K562 (cell line): ENCODE data around the gene AP2S1. TPM values are rescaled to one million over a fixed set of nuclear protein-coding genes. Genes with fewer than 3 reads are reported as not detected.

ENCODE experiments used
- ATAC-seq: fragments of 200-7000 bp; cut with Tn5 transposase; 3 replicates; pipeline ENCODE4 v1.9.1; 2020; ENCODE audit warnings: moderate library complexity
- BruUV-seq: library from RNA; stranded (reverse); fragments of 400-500 nt; replicated peaks from 2 replicates; lab custom pipeline; 2021; lab: Mats Ljungman, UMichigan
- CTCF ChIA-PET: fragments of 300-600 bp; formaldehyde crosslinking; extraction: SDS; loops from one replicate; lab custom pipeline; 2021; ENCODE audit warnings: low intra/inter-chr PET ratio; lab: Yijun Ruan, JAX
- POLR2A ChIA-PET: fragments of 300-600, 350-650 bp; sonication (Branson Sonifier 250); formaldehyde crosslinking; extraction: SDS; loops from one replicate; lab custom pipeline; 2021; ENCODE audit warnings: antibody characterized with exemption, inconsistent platforms; lab: Yijun Ruan, JAX
- DNase-seq, 4 experiments: peaks; one replicate each; pipeline versions ENCODE4 v3.0.0 to v3.0.0-alpha.2; 2011 to 2018; ENCODE audit warnings: low spot score in 3 of 4, mixed read lengths in 3 of 4; ENCODE audit errors: extremely low read depth in 1 of 4
- FAIRE-seq: peaks from 2 replicates; lab custom pipeline; 2011; peaks lifted over from hg19 to GRCh38; lab: Jason Lieb, UNC
- H2AFZ ChIP-seq: 2 replicates; pipeline ENCODE4 v1.6.0; 2011; ENCODE audit warnings: low read depth, low read length, control low read depth, inconsistent platforms
- H3K27ac ChIP-seq: fragments of 200-600 bp; 3 replicates; pipeline ENCODE4 v1.8.0; 2011; ENCODE audit warnings: low read depth, mild to moderate bottlenecking, control low read depth, inconsistent platforms, low read length, moderate library complexity, mixed read lengths; ENCODE audit errors: extremely low read depth
- H3K27me3 ChIP-seq, 2 experiments: fragments of 300-600 bp in 1 of 2; 2 replicates in 1 of 2; 3 replicates in 1 of 2; pipeline versions ENCODE4 v1.6.0 to v1.8.0; 2011; ENCODE audit warnings: inconsistent platforms in 2 of 2, low read length in 2 of 2, mild to moderate bottlenecking in 1 of 2, mixed read lengths in 1 of 2, moderate library complexity in 1 of 2; ENCODE audit not compliant: control insufficient read depth in 2 of 2, insufficient read depth in 2 of 2
- H3K36me3 ChIP-seq: fragments of 300-600 bp; 3 replicates; pipeline ENCODE4 v1.8.0; 2011; ENCODE audit warnings: mild to moderate bottlenecking, low read length, inconsistent platforms; ENCODE audit not compliant: control insufficient read depth, insufficient read depth
- H3K4me1 ChIP-seq, 2 experiments: fragments of 200-600 bp in 1 of 2; replicated peaks in 1 of 2; 2 replicates in 1 of 2; 3 replicates in 1 of 2; pipeline versions ENCODE4 v1.5.1 to v1.8.0; 2011; ENCODE audit warnings: inconsistent platforms in 2 of 2, low read length in 2 of 2, mild to moderate bottlenecking in 1 of 2, mixed read lengths in 1 of 2, moderate library complexity in 1 of 2; ENCODE audit not compliant: control insufficient read depth in 2 of 2, insufficient read depth in 2 of 2
- H3K4me2 ChIP-seq: 2 replicates; pipeline ENCODE4 v1.6.1; 2011; ENCODE audit warnings: low read length, control low read depth, inconsistent platforms, mixed read lengths; ENCODE audit not compliant: insufficient read depth
- H3K4me3 ChIP-seq: fragments of 200-600 bp; sonication (generic), shearing (Covaris generic); 2 replicates; pipeline ENCODE4 v1.5.1; 2016; ENCODE audit warnings: control low read depth, inconsistent platforms
- H3K79me2 ChIP-seq: fragments of 200-600 bp; 3 replicates; pipeline ENCODE4 v1.8.0; 2011; ENCODE audit warnings: low read length, inconsistent platforms; ENCODE audit not compliant: control insufficient read depth, insufficient read depth
- H3K9ac ChIP-seq, 2 experiments: 2 replicates each; pipeline versions ENCODE4 v1.6.0 to v1.6.1; 2011; ENCODE audit warnings: low read depth in 2 of 2, low read length in 2 of 2, control low read depth in 1 of 2, inconsistent platforms in 1 of 2, mild to moderate bottlenecking in 1 of 2, mixed read lengths in 1 of 2; ENCODE audit not compliant: insufficient read depth in 1 of 2
- H3K9me1 ChIP-seq: one replicate; pipeline ENCODE4 v1.6.0; 2011; ENCODE audit warnings: inconsistent platforms, mild to moderate bottlenecking, low read length, moderate library complexity; ENCODE audit not compliant: control insufficient read depth, insufficient read depth
- H3K9me3 ChIP-seq: replicated peaks from 2 replicates; pipeline ENCODE4 v1.5.1; 2011; ENCODE audit warnings: low read depth, low read length, inconsistent platforms; ENCODE audit not compliant: control insufficient read depth, insufficient read depth
- H4K20me1 ChIP-seq: replicated peaks from 2 replicates; pipeline ENCODE4 v1.6.1; 2011; ENCODE audit warnings: low read length, inconsistent platforms, mixed read lengths; ENCODE audit not compliant: control insufficient read depth, insufficient read depth
- MAFG ChIP-seq: fragments of 450-650 bp; conservative IDR thresholded peaks from 2 replicates; pipeline ENCODE4 v1.6.1; 2016; ENCODE audit warnings: missing genetic modification characterization, missing compliant biosample characterization
- TOE1 ChIP-seq, 2 experiments: fragments of 450-650 bp in 1 of 2; sonication (generic) in 1 of 2; formaldehyde crosslinking in 1 of 2; IDR thresholded peaks; 2 replicates each; pipeline versions ENCODE4 v1.7.1 to v1.8.0; 2016 to 2022; ENCODE audit warnings: borderline replicate concordance in 2 of 2, mild to moderate bottlenecking in 2 of 2, antibody characterized with exemption in 1 of 2, inconsistent platforms in 1 of 2, low read depth in 1 of 2, missing genetic modification reagents in 1 of 2, moderate library complexity in 1 of 2
- ZKSCAN1 ChIP-seq: fragments of 150-350 bp; IDR thresholded peaks from 2 replicates; pipeline ENCODE4 v1.6.1; 2016; ENCODE audit warnings: low read depth, low read length
- ZNF444 ChIP-seq: fragments of 250-450 bp; sonication (Bioruptor Pico); IDR thresholded peaks from 2 replicates; pipeline ENCODE4 v1.4.0; 2020; ENCODE audit warnings: mild to moderate bottlenecking, moderate library complexity
- WGBS: fragments of 100-300 bp; shearing (Covaris generic); methylation state at CpG from one replicate; pipeline ENCODE4 v1.1.6; 2016; ENCODE audit warnings: low coverage, mixed read lengths; ENCODE audit not compliant: insufficient coverage; ENCODE audit errors: missing lambda C conversion rate; 5-methylcytosine and 5-hydroxymethylcytosine counted together
- in situ Hi-C: fragments of 300-500 bp; cut with MboI; formaldehyde crosslinking; loops from 4 replicates; pipeline ENCODE4 v1.15.0; 2018; ENCODE audit warnings: inconsistent platforms, mixed read lengths
- intact Hi-C: fragments of 100-400 bp; cut with micrococcal nuclease; formaldehyde crosslinking; loops from 2 replicates; pipeline ENCODE4 v1.14.2; 2022
- polyA plus RNA-seq, 8 experiments: library from polyadenylated mRNA; depleted of rRNA in 4 of 8; stranded (reverse) in 5 of 8; unstranded in 3 of 8; fragments of >200 nt; fragmentation: Nextera tagmentation in 2 of 8; fragmentation: Illumina TruSeq in 1 of 8; extraction: Ambion mirVana in 2 of 8; extraction: Trizol in 1 of 8; gene quantifications; 2 replicates each; pipeline versions ENCODE4 v1.2.1 to v1.2.3, GENCODE V29; 2011 to 2014; ENCODE audit warnings: inconsistent platforms in 1 of 8, missing spikeins in 1 of 8
- total RNA-seq, 7 experiments: library from RNA; depleted of rRNA in 6 of 7; stranded (reverse); fragments of >200 nt in 6 of 7; fragmentation: Illumina TruSeq in 2 of 7; extraction: Trizol in 2 of 7; gene quantifications; 2 replicates each; pipeline versions ENCODE4 v1.2.1 to v1.2.3, GENCODE V29; 2011 to 2021; ENCODE audit warnings: low replicate concordance in 1 of 7
- TF ChIP-seq, protein P1 (sequence below): fragments of 450-650 bp; formaldehyde crosslinking; conservative IDR thresholded peaks from 2 replicates; pipeline ENCODE4 v1.4.0; 2022; ENCODE audit warnings: mild to moderate bottlenecking, missing genetic modification characterization
- TF ChIP-seq, protein P2 (sequence below), 2 experiments: fragments of 450-650 bp in 1 of 2; sonication (generic) in 1 of 2; formaldehyde crosslinking; conservative IDR thresholded peaks; 2 replicates each; pipeline versions ENCODE4 v1.4.0 to v1.8.1; 2020 to 2022; ENCODE audit warnings: mild to moderate bottlenecking in 1 of 2, missing genetic modification reagents in 1 of 2
- TF ChIP-seq, protein P3 (sequence below), 3 experiments: fragments of 200-800 bp in 1 of 3; sonication (Bioruptor generic) in 1 of 3; sonication (generic) in 1 of 3; formaldehyde crosslinking in 1 of 3; IDR thresholded peaks; 2 replicates each; pipeline versions ENCODE4 v1.6.1 to v1.8.0; 2016 to 2022; ENCODE audit warnings: mild to moderate bottlenecking in 2 of 3, missing compliant biosample characterization in 2 of 3, missing genetic modification characterization in 2 of 3, missing genetic modification reagents in 1 of 3
- TF ChIP-seq, protein P4 (sequence below): fragments of 250-450 bp; sonication (Bioruptor Pico); IDR thresholded peaks from 2 replicates; pipeline ENCODE4 v1.9.0; 2021; ENCODE audit warnings: mild to moderate bottlenecking
- TF ChIP-seq, protein P5 (sequence below): fragments of 250-450 bp; sonication (Bioruptor Pico); IDR thresholded peaks from 2 replicates; pipeline ENCODE4 v1.5.1; 2021; ENCODE audit warnings: mild to moderate bottlenecking

AP2S1 gene
- total and polyA plus RNA-seq, 9 of the 15 experiments (the other 6 are each of a cell fraction or from before 2014, with no cell fraction given): 32.4 to 294 (median 136) TPM

DNA sequence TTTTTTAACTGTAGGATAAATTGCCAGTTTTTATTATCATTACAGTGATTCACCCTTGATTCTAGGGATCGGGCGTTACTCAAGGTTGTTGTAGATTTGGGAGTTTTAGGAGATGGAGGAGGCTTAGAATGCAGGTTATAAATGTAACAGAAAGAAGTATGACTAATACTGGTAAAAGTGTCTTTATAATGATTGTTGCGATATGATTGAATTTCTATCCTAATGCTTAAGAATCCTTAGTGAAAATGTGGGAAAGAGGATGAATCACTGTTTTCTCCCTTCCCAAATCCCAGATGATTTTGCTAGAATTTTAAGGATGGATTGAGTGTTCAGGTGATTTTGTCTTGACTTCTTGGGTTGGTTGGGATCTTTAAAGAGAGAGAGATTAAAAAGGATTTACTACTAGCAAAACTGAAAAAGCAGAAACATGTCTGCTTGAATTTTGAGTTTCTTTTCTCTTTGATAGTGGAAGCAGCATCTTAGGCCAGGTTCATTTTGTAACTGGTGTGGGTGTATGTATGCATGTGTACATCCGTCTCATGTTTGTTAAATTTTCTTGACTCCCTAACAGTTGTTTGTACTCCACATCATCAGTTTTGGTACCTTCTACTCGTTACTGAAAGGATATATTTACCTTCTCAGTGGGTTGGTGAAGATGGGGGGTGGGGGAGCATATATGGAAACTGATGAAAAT is 36.0 kb upstream of the AP2S1 start:
- DNase-seq (no peak), ATAC-seq (no peak), FAIRE-seq (no peak)
- BruUV-seq: no TSS peak
- in situ Hi-C loops: no loop called here
- H3K36me3 ChIP-seq: no peaks in the 10 kb centered on the region; the same call in 2 of the 3 replicates
- H3K27ac ChIP-seq: no peak overlapping the region
- H3K4me3 ChIP-seq: no peak overlapping the region
- H3K4me1 ChIP-seq: peaks cover 0 to 12% of the 10 kb centered on the region in 2 experiments; a peak in 2 of 5 replicates
- H3K9me3 ChIP-seq: no peaks in the 10 kb centered on the region
- no peaks in the 10 kb centered on the region for H3K9me1 ChIP-seq
- no peaks in the 10 kb centered on the region for H3K27me3 ChIP-seq
- H3K4me2 ChIP-seq: no peak overlapping the region
- TF ChIP-seq ZKSCAN1 (no peak), MAFG (no peak), ZNF444 (no peak), TOE1 (IDR thresholded peaks at IDR 0.05; ENCODE audit: borderline replicate concordance) (no peak), TOE1 (CRISPR knock-in tag; IDR thresholded peaks at IDR 0.05; ENCODE audit: borderline replicate concordance, low read depth) (no peak)
- TF ChIP-seq, protein P1, sequence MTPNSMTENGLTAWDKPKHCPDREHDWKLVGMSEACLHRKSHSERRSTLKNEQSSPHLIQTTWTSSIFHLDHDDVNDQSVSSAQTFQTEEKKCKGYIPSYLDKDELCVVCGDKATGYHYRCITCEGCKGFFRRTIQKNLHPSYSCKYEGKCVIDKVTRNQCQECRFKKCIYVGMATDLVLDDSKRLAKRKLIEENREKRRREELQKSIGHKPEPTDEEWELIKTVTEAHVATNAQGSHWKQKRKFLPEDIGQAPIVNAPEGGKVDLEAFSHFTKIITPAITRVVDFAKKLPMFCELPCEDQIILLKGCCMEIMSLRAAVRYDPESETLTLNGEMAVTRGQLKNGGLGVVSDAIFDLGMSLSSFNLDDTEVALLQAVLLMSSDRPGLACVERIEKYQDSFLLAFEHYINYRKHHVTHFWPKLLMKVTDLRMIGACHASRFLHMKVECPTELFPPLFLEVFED (CRISPR knock-in tag): no peak
- TF ChIP-seq, protein P2, sequence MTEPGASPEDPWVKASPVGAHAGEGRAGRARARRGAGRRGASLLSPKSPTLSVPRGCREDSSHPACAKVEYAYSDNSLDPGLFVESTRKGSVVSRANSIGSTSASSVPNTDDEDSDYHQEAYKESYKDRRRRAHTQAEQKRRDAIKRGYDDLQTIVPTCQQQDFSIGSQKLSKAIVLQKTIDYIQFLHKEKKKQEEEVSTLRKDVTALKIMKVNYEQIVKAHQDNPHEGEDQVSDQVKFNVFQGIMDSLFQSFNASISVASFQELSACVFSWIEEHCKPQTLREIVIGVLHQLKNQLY (CRISPR knock-in tag; conservative IDR thresholded peaks at IDR 0.05): no peak
- TF ChIP-seq, protein P3, sequence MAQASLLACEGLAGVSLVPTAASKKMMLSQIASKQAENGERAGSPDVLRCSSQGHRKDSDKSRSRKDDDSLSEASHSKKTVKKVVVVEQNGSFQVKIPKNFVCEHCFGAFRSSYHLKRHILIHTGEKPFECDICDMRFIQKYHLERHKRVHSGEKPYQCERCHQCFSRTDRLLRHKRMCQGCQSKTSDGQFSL (CRISPR knock-in tag; IDR thresholded peaks at IDR 0.05): no peak
- TF ChIP-seq, protein P3 (tag; IDR thresholded peaks at IDR 0.05): no peak
- TF ChIP-seq, protein P4, sequence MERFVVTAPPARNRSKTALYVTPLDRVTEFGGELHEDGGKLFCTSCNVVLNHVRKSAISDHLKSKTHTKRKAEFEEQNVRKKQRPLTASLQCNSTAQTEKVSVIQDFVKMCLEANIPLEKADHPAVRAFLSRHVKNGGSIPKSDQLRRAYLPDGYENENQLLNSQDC (CRISPR knock-in tag): no peak
- TF ChIP-seq, protein P5, sequence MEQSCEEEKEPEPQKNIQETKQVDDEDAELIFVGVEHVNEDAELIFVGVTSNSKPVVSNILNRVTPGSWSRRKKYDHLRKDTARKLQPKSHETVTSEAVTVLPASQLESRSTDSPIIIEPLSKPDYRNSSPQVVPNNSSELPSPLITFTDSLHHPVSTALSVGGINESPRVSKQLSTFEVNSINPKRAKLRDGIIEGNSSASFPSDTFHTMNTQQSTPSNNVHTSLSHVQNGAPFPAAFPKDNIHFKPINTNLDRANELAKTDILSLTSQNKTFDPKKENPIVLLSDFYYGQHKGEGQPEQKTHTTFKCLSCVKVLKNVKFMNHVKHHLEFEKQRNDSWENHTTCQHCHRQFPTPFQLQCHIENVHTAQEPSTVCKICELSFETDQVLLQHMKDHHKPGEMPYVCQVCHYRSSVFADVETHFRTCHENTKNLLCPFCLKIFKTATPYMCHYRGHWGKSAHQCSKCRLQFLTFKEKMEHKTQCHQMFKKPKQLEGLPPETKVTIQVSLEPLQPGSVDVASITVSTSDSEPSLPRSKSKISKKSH (CRISPR knock-in tag): no peak
- no peak overlapping the region for H3K9ac ChIP-seq
- H4K20me1 ChIP-seq: no peaks in the 10 kb centered on the region
- CTCF ChIA-PET: no interaction called here
- 79% methylated on average over 5 of the region's 5 CpGs for WGBS
- no peak overlapping the region for H2AFZ ChIP-seq
- intact Hi-C loops: no loop called here
- POLR2A ChIA-PET: interaction anchor here (0.6 to 1.4 kb wide), 3 partner anchors 10 to 259 kb away, joined by 3 to 5 read pairs (median 3); no protein-coding TSS in a partner anchor
- H3K79me2 ChIP-seq: peaks cover 44% of the 10 kb centered on the region
